Measurements from ENCODE around the gene CCL3.
"Not testable (repeated sequence)": the region's sequence is repeated elsewhere in the genome, so short reads cannot be mapped to it uniquely, and the experiment has no call there.

Gene CCL3

GRCh38 chr17:36104701-36105181, 14.8 kb upstream of the CCL3 start:
- peak overlapping the region in 2 of 5 donors; percentile 22 for H3K4me3 ChIP-seq (ENCODE audit: low read depth in 1 of 5, low read length in 5 of 5)
- H3K9ac ChIP-seq (ENCODE audit: low read length in 5 of 5): no peak overlapping the region
- no peaks in the 10 kb centered on the region for H3K27me3 ChIP-seq (ENCODE audit: control insufficient read depth in 5 of 5, insufficient read depth in 4 of 5, low read length in 5 of 5)
- H3K36me3 ChIP-seq (ENCODE audit: control insufficient read depth in 5 of 5, insufficient read depth in 5 of 5, low read length in 5 of 5): no peaks in the 10 kb centered on the region
- no peak overlapping the region for H3K27ac ChIP-seq (ENCODE audit: low read depth, low read length)
- H3K9me3 ChIP-seq (ENCODE audit: control insufficient read depth in 5 of 5, low read length in 5 of 5): no peaks in the 10 kb centered on the region
- H3K4me1 ChIP-seq (ENCODE audit: control insufficient read depth in 5 of 5, insufficient read depth in 5 of 5, low read length in 5 of 5): peaks cover 0 to 10% (median 0%) of the 10 kb centered on the region in 5 donors

- not testable (repeated sequence) for H3K27me3 ChIP-seq (ENCODE audit: control insufficient read depth in 5 of 5, insufficient read depth in 4 of 5, low read length in 5 of 5); H3K27ac ChIP-seq (ENCODE audit: low read depth, low read length); H3K36me3 ChIP-seq (ENCODE audit: control insufficient read depth in 5 of 5, insufficient read depth in 5 of 5, low read length in 5 of 5); H3K9ac ChIP-seq (ENCODE audit: low read length in 5 of 5); H3K9me3 ChIP-seq (ENCODE audit: control insufficient read depth in 5 of 5, low read length in 5 of 5)
- peaks cover 0 to 10% (median 0%) of the 10 kb centered on the region in 5 donors for H3K4me1 ChIP-seq (ENCODE audit: control insufficient read depth in 5 of 5, insufficient read depth in 5 of 5, low read length in 5 of 5)
- H3K4me3 ChIP-seq (ENCODE audit: low read depth in 1 of 5, low read length in 5 of 5): peak overlapping the region in 1 of 5 donors; percentile 22
Measured at GRCh38 chr17:36104246-36104645, 14.3 kb upstream of the CCL3 start.

GRCh38 chr17:36103401-36103975, 13.5 kb upstream of the CCL3 start, which contains the start of gene CCL4:
Gene CCL4, plus strand, starts transcription at chr17:36103827. Its CDS starts 79 bp downstream, at chr17:36103906.
- Histone ChIP-seq H3K4me1 (ENCODE audit: control insufficient read depth in 5 of 5, insufficient read depth in 5 of 5, low read length in 5 of 5) (peaks cover 0 to 10% (median 0%) of the 10 kb centered on the region in 5 donors), H3K4me3 (ENCODE audit: low read depth in 1 of 5, low read length in 5 of 5) (peak within 1 kb of the TSS in 2 of 5 donors; percentile 22 to 44)
- not testable (repeated sequence) for H3K9me3 ChIP-seq (ENCODE audit: control insufficient read depth in 5 of 5, low read length in 5 of 5); H3K9ac ChIP-seq (ENCODE audit: low read length in 5 of 5); H3K27me3 ChIP-seq (ENCODE audit: control insufficient read depth in 5 of 5, insufficient read depth in 4 of 5, low read length in 5 of 5); H3K27ac ChIP-seq (ENCODE audit: low read depth, low read length); H3K36me3 ChIP-seq (ENCODE audit: control insufficient read depth in 5 of 5, insufficient read depth in 5 of 5, low read length in 5 of 5)

GRCh38 chr17:36099004-36099403, 9.1 kb upstream of the CCL3 start:
- not testable (repeated sequence) for H3K9ac ChIP-seq (ENCODE audit: low read length in 5 of 5); H3K4me1 ChIP-seq (ENCODE audit: control insufficient read depth in 5 of 5, insufficient read depth in 5 of 5, low read length in 5 of 5); H3K27me3 ChIP-seq (ENCODE audit: control insufficient read depth in 5 of 5, insufficient read depth in 4 of 5, low read length in 5 of 5)

GRCh38 chr17:36095992-36096391, 6.0 kb upstream of the CCL3 start:
- H3K36me3 ChIP-seq (ENCODE audit: control insufficient read depth in 5 of 5, insufficient read depth in 5 of 5, low read length in 5 of 5): no peaks in the 10 kb centered on the region
- no peaks in the 10 kb centered on the region for H3K4me1 ChIP-seq (ENCODE audit: control insufficient read depth in 5 of 5, insufficient read depth in 5 of 5, low read length in 5 of 5)

More at GRCh38 chr17:36099004-36099403, 9.1 kb upstream of the CCL3 start:
- H3K27ac ChIP-seq (ENCODE audit: low read depth, low read length); H3K9me3 ChIP-seq (ENCODE audit: control insufficient read depth in 5 of 5, low read length in 5 of 5); H3K36me3 ChIP-seq (ENCODE audit: control insufficient read depth in 5 of 5, insufficient read depth in 5 of 5, low read length in 5 of 5); H3K4me3 ChIP-seq (ENCODE audit: low read depth in 1 of 5, low read length in 5 of 5): not testable (repeated sequence)

GRCh38 chr17:36094746-36095145, 4.8 kb upstream of the CCL3 start:
- no peaks in the 10 kb centered on the region for H3K36me3 ChIP-seq (ENCODE audit: control insufficient read depth in 5 of 5, insufficient read depth in 5 of 5, low read length in 5 of 5)
- peaks cover 0 to 7% (median 2%) of the 10 kb centered on the region in 5 donors for H3K4me1 ChIP-seq (ENCODE audit: control insufficient read depth in 5 of 5, insufficient read depth in 5 of 5, low read length in 5 of 5)
- H3K9me3 ChIP-seq (ENCODE audit: control insufficient read depth in 5 of 5, low read length in 5 of 5): no peaks in the 10 kb centered on the region
- H3K9ac ChIP-seq (ENCODE audit: low read length in 5 of 5): no peak overlapping the region
- H3K27ac ChIP-seq (ENCODE audit: low read depth, low read length): no peak overlapping the region
- peaks cover 0 to 4% (median 0%) of the 10 kb centered on the region in 5 donors for H3K27me3 ChIP-seq (ENCODE audit: control insufficient read depth in 5 of 5, insufficient read depth in 4 of 5, low read length in 5 of 5)
- no peak overlapping the region for H3K4me3 ChIP-seq (ENCODE audit: low read depth in 1 of 5, low read length in 5 of 5)

More at GRCh38 chr17:36095992-36096391, 6.0 kb upstream of the CCL3 start:
- Histone ChIP-seq H3K27me3 (ENCODE audit: control insufficient read depth in 5 of 5, insufficient read depth in 4 of 5, low read length in 5 of 5) (no peaks in the 10 kb centered on the region), H3K27ac (ENCODE audit: low read depth, low read length) (no peak overlapping the region), H3K9me3 (ENCODE audit: control insufficient read depth in 5 of 5, low read length in 5 of 5) (no peaks in the 10 kb centered on the region), H3K9ac (ENCODE audit: low read length in 5 of 5) (no peak overlapping the region), H3K4me3 (ENCODE audit: low read depth in 1 of 5, low read length in 5 of 5) (no peak overlapping the region)

- no peak overlapping the region for H3K27ac ChIP-seq (ENCODE audit: low read depth, low read length)
- no peaks in the 10 kb centered on the region for H3K9me3 ChIP-seq (ENCODE audit: control insufficient read depth in 5 of 5, low read length in 5 of 5)
- H3K4me1 ChIP-seq (ENCODE audit: control insufficient read depth in 5 of 5, insufficient read depth in 5 of 5, low read length in 5 of 5): peaks cover 0 to 11% (median 5%) of the 10 kb centered on the region in 5 donors
- no peak overlapping the region for H3K9ac ChIP-seq (ENCODE audit: low read length in 5 of 5)
- no peaks in the 10 kb centered on the region for H3K36me3 ChIP-seq (ENCODE audit: control insufficient read depth in 5 of 5, insufficient read depth in 5 of 5, low read length in 5 of 5)
- H3K4me3 ChIP-seq (ENCODE audit: low read depth in 1 of 5, low read length in 5 of 5): no peak overlapping the region
- peaks cover 0 to 4% (median 0%) of the 10 kb centered on the region in 5 donors for H3K27me3 ChIP-seq (ENCODE audit: control insufficient read depth in 5 of 5, insufficient read depth in 4 of 5, low read length in 5 of 5)
Measured at GRCh38 chr17:36094232-36094631, 4.3 kb upstream of the CCL3 start.

- not testable (repeated sequence) for H3K4me3 ChIP-seq (ENCODE audit: low read depth in 1 of 5, low read length in 5 of 5); H3K9ac ChIP-seq (ENCODE audit: low read length in 5 of 5); H3K36me3 ChIP-seq (ENCODE audit: control insufficient read depth in 5 of 5, insufficient read depth in 5 of 5, low read length in 5 of 5); H3K9me3 ChIP-seq (ENCODE audit: control insufficient read depth in 5 of 5, low read length in 5 of 5); H3K27ac ChIP-seq (ENCODE audit: low read depth, low read length); H3K27me3 ChIP-seq (ENCODE audit: control insufficient read depth in 5 of 5, insufficient read depth in 4 of 5, low read length in 5 of 5)
- peaks cover 0 to 18% (median 5%) of the 10 kb centered on the region in 5 donors for H3K4me1 ChIP-seq (ENCODE audit: control insufficient read depth in 5 of 5, insufficient read depth in 5 of 5, low read length in 5 of 5)
Measured at GRCh38 chr17:36092715-36093114, 2.8 kb upstream of the CCL3 start.

GRCh38 chr17:36092230-36092629, 2.3 kb upstream of the CCL3 start:
- Histone ChIP-seq H3K27me3 (ENCODE audit: control insufficient read depth in 5 of 5, insufficient read depth in 4 of 5, low read length in 5 of 5) (peaks cover 0 to 8% (median 0%) of the 10 kb centered on the region in 5 donors), H3K27ac (ENCODE audit: low read depth, low read length) (no peak overlapping the region)

GRCh38 chr17:36089339-36089865, 541 bp downstream of the CCL3 start:
- Histone ChIP-seq H3K9ac (ENCODE audit: low read length in 5 of 5) (no peak overlapping the region), H3K9me3 (ENCODE audit: control insufficient read depth in 5 of 5, low read length in 5 of 5) (no peaks in the 10 kb centered on the region), H3K4me3 (ENCODE audit: low read depth in 1 of 5, low read length in 5 of 5) (peak overlapping the region in 1 of 5 donors; percentile 9), H3K27ac (ENCODE audit: low read depth, low read length) (no peak overlapping the region), H3K4me1 (ENCODE audit: control insufficient read depth in 5 of 5, insufficient read depth in 5 of 5, low read length in 5 of 5) (peaks cover 0 to 28% (median 9%) of the 10 kb centered on the region in 5 donors), H3K36me3 (ENCODE audit: control insufficient read depth in 5 of 5, insufficient read depth in 5 of 5, low read length in 5 of 5) (no peaks in the 10 kb centered on the region), H3K27me3 (ENCODE audit: control insufficient read depth in 5 of 5, insufficient read depth in 4 of 5, low read length in 5 of 5) (peaks cover 0 to 8% (median 0%) of the 10 kb centered on the region in 5 donors)

More at GRCh38 chr17:36092230-36092629, 2.3 kb upstream of the CCL3 start:
- Histone ChIP-seq H3K9me3 (ENCODE audit: control insufficient read depth in 5 of 5, low read length in 5 of 5) (no peaks in the 10 kb centered on the region), H3K36me3 (ENCODE audit: control insufficient read depth in 5 of 5, insufficient read depth in 5 of 5, low read length in 5 of 5) (no peaks in the 10 kb centered on the region), H3K9ac (ENCODE audit: low read length in 5 of 5) (no peak overlapping the region), H3K4me1 (ENCODE audit: control insufficient read depth in 5 of 5, insufficient read depth in 5 of 5, low read length in 5 of 5) (peaks cover 0 to 18% (median 5%) of the 10 kb centered on the region in 5 donors), H3K4me3 (ENCODE audit: low read depth in 1 of 5, low read length in 5 of 5) (no peak overlapping the region)

Measured in subcutaneous abdominal adipose tissue (tissue), 5 donors.